Endothelial cell (in vitro differentiated cells): ENCODE results near the gene CCDC152. TPM values are rescaled to one million over a fixed set of nuclear protein-coding genes. Genes with fewer than 3 reads are reported as not detected.

Experiments used
- DNase-seq: peaks from one replicate; pipeline ENCODE4 v3.0.0; 2021; ENCODE audit warnings: low spot score
- H3K27ac Mint-ChIP-seq: one replicate; pipeline ENCODE4 v1.8.0; 2021; ENCODE audit warnings: mixed read lengths, inconsistent platforms; ENCODE audit not compliant: unreplicated experiment
- H3K27me3 Mint-ChIP-seq: one replicate; pipeline ENCODE4 v1.8.0; 2021; ENCODE audit warnings: mild to moderate bottlenecking, moderate library complexity, mixed read lengths, inconsistent platforms; ENCODE audit not compliant: unreplicated experiment
- H3K36me3 Mint-ChIP-seq: one replicate; pipeline ENCODE4 v1.8.0; 2021; ENCODE audit warnings: mild to moderate bottlenecking, low read depth, mixed read lengths, inconsistent platforms; ENCODE audit not compliant: unreplicated experiment
- H3K4me1 Mint-ChIP-seq: one replicate; pipeline ENCODE4 v1.8.0; 2021; ENCODE audit warnings: mild to moderate bottlenecking, mixed read lengths, inconsistent platforms; ENCODE audit not compliant: unreplicated experiment
- H3K4me3 Mint-ChIP-seq: one replicate; pipeline ENCODE4 v1.8.0; 2021; ENCODE audit warnings: mild to moderate bottlenecking, mixed read lengths, inconsistent platforms; ENCODE audit not compliant: unreplicated experiment
- H3K9me3 Mint-ChIP-seq: one replicate; pipeline ENCODE4 v1.8.0; 2021; ENCODE audit warnings: mixed read lengths, inconsistent platforms; ENCODE audit not compliant: unreplicated experiment
- total RNA-seq: library from RNA; stranded (reverse); fragmentation: NEBNext Ultra II Directional; extraction: Animal tissue kit (Norgen Biotek cat#: 25700); gene quantifications from one replicate; pipeline ENCODE4 v1.2.1, GENCODE V29; 2021; ENCODE audit not compliant: unreplicated experiment
- TF ChIP-seq, protein P1 (sequence below): fragments of 200-600 bp; sonication (generic); IDR thresholded peaks from one replicate; pipeline ENCODE4 v1.5.0; 2021; ENCODE audit warnings: antibody characterized with exemption; ENCODE audit not compliant: unreplicated experiment

Gene CCDC152
- total RNA-seq, 1 donor from 2014 or later: 2.8 TPM

- no peak overlapping the region for H3K27ac Mint-ChIP-seq
- H3K4me3 Mint-ChIP-seq: no peak overlapping the region
- H3K27me3 Mint-ChIP-seq: no peaks in the 10 kb centered on the region
- no peaks in the 10 kb centered on the region for H3K36me3 Mint-ChIP-seq
- peaks cover 9% of the 10 kb centered on the region for H3K4me1 Mint-ChIP-seq
- no peaks in the 10 kb centered on the region for H3K9me3 Mint-ChIP-seq
- no peak for DNase-seq
- TF ChIP-seq, protein P1, sequence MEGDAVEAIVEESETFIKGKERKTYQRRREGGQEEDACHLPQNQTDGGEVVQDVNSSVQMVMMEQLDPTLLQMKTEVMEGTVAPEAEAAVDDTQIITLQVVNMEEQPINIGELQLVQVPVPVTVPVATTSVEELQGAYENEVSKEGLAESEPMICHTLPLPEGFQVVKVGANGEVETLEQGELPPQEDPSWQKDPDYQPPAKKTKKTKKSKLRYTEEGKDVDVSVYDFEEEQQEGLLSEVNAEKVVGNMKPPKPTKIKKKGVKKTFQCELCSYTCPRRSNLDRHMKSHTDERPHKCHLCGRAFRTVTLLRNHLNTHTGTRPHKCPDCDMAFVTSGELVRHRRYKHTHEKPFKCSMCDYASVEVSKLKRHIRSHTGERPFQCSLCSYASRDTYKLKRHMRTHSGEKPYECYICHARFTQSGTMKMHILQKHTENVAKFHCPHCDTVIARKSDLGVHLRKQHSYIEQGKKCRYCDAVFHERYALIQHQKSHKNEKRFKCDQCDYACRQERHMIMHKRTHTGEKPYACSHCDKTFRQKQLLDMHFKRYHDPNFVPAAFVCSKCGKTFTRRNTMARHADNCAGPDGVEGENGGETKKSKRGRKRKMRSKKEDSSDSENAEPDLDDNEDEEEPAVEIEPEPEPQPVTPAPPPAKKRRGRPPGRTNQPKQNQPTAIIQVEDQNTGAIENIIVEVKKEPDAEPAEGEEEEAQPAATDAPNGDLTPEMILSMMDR: no peak
Observed at GRCh38 chr5:42848545-42848944, 91.9 kb downstream of the CCDC152 start.

GRCh38 chr5:42851481-42851880 lies 94.9 kb downstream of the CCDC152 start:
- Mint-ChIP-seq H3K27ac (no peak overlapping the region), H3K4me3 (no peak overlapping the region), H3K9me3 (no peaks in the 10 kb centered on the region), H3K4me1 (peaks cover 22% of the 10 kb centered on the region), H3K36me3 (no peaks in the 10 kb centered on the region), H3K27me3 (no peaks in the 10 kb centered on the region)
- DNase-seq: no peak
- TF ChIP-seq, protein P1: no peak

Other genes with a start within 250 kb of the CCDC152 start
- 68.9 TPM for gene SELENOP, start 55.1 kb downstream of the CCDC152 start, total RNA-seq